LNCAP (cell line): ENCODE results near the gene CBX4.

ENCODE experiments used
- CTCF ChIP-seq: fragments of 450-650 bp; IDR thresholded peaks from 2 replicates; pipeline ENCODE4 v1.5.1; 2017; ENCODE audit warnings: mild to moderate bottlenecking

The CBX4 gene

GRCh38 chr17:79788989-79789942 lies 50.0 kb downstream of the CBX4 start:
- TF ChIP-seq CTCF: no peak

GRCh38 chr17:79788455-79788854 lies 50.8 kb downstream of the CBX4 start:
- no peak for TF ChIP-seq CTCF

GRCh38 chr17:79786930-79787643 lies 52.2 kb downstream of the CBX4 start:
- no peak for TF ChIP-seq CTCF

- no peak for TF ChIP-seq CTCF
Observed at GRCh38 chr17:79785900-79786810, 53.1 kb downstream of the CBX4 start.

GRCh38 chr17:79785017-79785899 lies 54.0 kb downstream of the CBX4 start:
- TF ChIP-seq CTCF: no peak

GRCh38 chr17:79784353-79785016 lies 54.8 kb downstream of the CBX4 start:
- no peak for TF ChIP-seq CTCF
